Measurements from ENCODE around the gene SKAP1. TPM values are rescaled to one million over a fixed set of nuclear protein-coding genes. Genes with fewer than 3 reads are reported as not detected.

SKAP1 gene
- total RNA-seq, 1 experiment from 2014 or later, result not detected

DNA sequence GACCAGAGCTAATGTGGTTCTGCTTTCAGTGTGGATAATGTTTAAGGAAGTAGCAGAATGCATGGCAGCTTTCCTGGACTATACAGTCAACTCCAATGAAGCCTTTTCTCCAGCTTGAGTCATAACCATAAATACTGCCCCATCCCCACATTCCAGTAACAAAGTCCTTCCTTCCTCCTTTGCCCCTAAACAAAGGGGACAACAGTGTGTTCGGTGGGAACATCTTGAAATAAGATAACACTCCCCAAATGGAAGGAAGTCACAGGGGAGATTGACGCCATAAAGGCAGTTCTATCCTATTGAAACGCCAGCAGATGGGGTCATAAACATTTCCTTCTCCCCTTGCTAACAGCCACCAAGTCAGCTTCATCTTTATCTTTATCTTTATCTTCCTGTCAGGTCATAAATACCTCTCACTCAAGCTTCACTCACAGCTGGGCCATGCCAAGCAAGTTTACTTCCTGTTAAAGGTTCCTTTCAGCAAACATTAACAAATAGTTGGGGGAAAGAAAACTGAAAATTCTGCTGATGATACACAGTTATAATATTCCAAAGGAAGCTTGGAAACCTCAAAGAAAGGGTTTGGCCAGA, 185.8 kb downstream of the SKAP1 start:
- Histone ChIP-seq H3K36me3 (replicated peaks; ENCODE audit: control insufficient read depth, insufficient read depth, low read length) (no peaks in the 10 kb centered on the region), H3K4me3 (ENCODE audit: insufficient read depth, low read depth, low read length) (no peak overlapping the region), H3K27me3 (ENCODE audit: control insufficient read depth, insufficient read depth, low read length) (no peaks in the 10 kb centered on the region)
- DNase-seq, result no peak

DNA sequence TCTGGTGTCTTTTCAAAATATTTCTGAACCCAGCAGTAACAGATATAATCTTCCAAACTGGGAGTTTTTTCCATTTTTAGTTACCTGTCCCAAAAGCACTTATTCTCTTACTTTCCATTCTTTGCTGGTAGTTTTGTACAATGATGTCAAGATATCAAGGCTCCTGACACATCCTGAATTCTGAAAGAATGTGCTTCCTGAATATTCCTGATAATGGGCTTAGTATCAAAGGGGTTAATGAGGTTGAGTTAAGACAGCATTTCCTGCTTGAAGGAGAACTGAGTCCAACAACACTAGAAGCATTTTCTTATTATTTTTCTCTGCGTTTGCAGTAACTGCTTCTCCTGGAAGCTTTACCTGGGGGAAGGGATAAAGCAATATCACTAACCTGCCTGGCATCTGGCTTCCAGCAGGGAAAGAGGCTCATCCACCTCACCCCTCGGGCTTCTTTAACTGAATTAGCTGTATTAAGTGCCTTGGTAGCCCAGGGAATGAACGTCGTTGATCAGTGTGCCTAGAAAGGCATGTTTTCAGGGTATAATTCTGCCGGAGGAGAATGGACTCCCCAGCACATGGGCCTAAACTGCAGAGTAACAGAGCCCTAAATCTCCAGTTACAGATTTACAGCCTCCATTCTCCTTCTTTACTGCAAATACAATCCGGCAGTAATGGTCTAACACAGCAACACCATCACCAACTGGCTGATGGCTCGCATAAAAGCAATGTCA, 188.1 kb downstream of the SKAP1 start:
- H3K27me3 ChIP-seq (ENCODE audit: control insufficient read depth, insufficient read depth, low read length), result no peaks in the 10 kb centered on the region
- DNase-seq, result no peak
- no peak overlapping the region for H3K4me3 ChIP-seq (ENCODE audit: insufficient read depth, low read depth, low read length)
- H3K36me3 ChIP-seq (replicated peaks; ENCODE audit: control insufficient read depth, insufficient read depth, low read length), result no peaks in the 10 kb centered on the region

DNA sequence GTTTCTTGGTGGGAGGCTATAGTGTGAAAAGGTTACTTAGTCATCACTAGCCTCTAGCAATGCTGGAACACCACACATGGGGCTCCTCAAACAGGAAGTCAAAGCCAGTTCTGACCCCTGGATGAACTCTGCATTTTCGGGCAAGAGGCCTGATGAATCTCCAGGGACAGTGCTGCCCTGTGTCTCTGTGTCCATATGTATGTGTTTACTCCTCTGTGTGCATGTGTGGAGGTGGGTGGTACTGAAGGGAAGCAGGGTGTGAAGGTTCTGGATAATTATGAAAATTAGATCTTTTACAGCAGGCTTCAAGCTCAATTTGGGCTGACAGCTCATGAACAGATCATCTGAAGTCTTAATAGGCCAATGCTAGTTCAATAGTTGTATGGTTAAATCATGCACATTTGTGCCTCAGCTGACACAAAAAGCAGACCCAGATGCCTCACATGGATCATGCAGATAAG, 188.9 kb downstream of the SKAP1 start:
- DNase-seq, result no peak
- H3K27me3 ChIP-seq (ENCODE audit: control insufficient read depth, insufficient read depth, low read length), result no peaks in the 10 kb centered on the region
- H3K4me3 ChIP-seq (ENCODE audit: insufficient read depth, low read depth, low read length), result no peak overlapping the region
- no peaks in the 10 kb centered on the region for H3K36me3 ChIP-seq (replicated peaks; ENCODE audit: control insufficient read depth, insufficient read depth, low read length)

DNA sequence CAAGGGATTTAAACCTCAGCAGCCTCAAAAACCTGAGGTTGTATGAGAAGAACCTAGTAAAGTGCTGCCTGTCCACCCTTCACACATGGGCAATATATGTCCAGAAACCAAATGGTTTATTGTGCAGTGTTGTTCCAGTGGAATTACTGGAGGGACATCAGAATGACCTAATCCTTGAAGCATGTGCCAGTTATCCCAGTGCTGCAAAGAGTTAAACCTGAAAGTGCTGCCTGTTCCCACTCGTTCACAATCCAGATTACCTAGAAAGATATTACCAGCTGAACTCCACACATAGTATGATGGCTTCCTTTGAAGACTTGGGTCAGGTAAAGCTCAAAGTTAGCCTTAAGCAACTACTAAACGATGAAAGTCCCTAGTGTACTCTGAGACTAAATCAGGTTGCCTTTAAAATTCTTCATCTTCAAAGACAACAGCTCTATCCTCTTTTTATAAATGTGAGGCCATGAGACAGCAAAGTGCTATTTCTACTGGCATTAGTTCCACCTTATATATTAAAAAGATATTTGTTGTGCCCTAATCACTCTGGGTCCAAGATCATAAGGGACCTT, 189.4 kb downstream of the SKAP1 start:
- H3K27me3 ChIP-seq (ENCODE audit: control insufficient read depth, insufficient read depth, low read length), result no peaks in the 10 kb centered on the region
- no peaks in the 10 kb centered on the region for H3K36me3 ChIP-seq (replicated peaks; ENCODE audit: control insufficient read depth, insufficient read depth, low read length)
- DNase-seq, result no peak
- no peak overlapping the region for H3K4me3 ChIP-seq (ENCODE audit: insufficient read depth, low read depth, low read length)

DNA sequence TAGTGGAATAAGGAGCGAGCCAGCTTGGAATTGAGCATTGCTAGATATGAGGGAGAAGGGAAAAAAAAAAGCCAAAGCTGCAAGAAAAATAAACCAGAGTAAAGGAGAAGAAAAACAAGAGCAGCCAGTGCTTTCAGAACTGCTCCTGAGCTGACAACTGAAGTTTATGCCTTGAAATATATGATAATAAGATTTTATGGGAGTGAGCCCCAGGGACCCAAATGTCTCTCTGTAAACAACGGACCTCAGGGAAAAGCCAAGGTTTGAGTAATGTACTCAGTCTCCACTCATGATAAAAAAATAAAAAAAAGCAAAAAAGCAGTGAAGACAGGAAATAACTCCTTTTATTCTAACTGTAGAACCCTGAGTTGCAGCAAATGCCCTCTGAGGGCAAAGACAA, 189.9 kb downstream of the SKAP1 start:
- Histone ChIP-seq H3K36me3 (replicated peaks; ENCODE audit: control insufficient read depth, insufficient read depth, low read length) (no peaks in the 10 kb centered on the region), H3K4me3 (ENCODE audit: insufficient read depth, low read depth, low read length) (no peak overlapping the region), H3K27me3 (ENCODE audit: control insufficient read depth, insufficient read depth, low read length) (no peaks in the 10 kb centered on the region)
- DNase-seq, result no peak

DNA sequence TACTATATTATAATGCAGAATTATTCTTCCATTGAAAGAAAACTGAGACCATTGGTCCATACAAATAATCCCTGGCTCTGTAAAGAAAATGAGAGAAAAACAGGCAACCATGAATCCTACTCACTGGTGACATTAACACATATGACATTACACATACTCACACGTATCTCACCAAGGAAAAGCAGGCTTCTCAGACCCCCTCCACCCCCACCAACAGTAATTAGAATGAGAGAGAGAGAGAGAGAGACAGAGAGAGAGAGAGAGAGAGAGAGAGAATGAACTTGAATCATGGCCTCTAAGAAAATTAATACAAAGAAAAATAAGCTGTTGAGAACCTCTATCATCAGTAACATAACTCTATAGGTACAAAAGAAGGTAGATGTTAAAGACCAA, 190.4 kb downstream of the SKAP1 start:
- H3K4me3 ChIP-seq (ENCODE audit: insufficient read depth, low read depth, low read length), result no peak overlapping the region
- no peak for DNase-seq
- H3K36me3 ChIP-seq (replicated peaks; ENCODE audit: control insufficient read depth, insufficient read depth, low read length), result no peaks in the 10 kb centered on the region
- H3K27me3 ChIP-seq (ENCODE audit: control insufficient read depth, insufficient read depth, low read length), result no peaks in the 10 kb centered on the region

DNA sequence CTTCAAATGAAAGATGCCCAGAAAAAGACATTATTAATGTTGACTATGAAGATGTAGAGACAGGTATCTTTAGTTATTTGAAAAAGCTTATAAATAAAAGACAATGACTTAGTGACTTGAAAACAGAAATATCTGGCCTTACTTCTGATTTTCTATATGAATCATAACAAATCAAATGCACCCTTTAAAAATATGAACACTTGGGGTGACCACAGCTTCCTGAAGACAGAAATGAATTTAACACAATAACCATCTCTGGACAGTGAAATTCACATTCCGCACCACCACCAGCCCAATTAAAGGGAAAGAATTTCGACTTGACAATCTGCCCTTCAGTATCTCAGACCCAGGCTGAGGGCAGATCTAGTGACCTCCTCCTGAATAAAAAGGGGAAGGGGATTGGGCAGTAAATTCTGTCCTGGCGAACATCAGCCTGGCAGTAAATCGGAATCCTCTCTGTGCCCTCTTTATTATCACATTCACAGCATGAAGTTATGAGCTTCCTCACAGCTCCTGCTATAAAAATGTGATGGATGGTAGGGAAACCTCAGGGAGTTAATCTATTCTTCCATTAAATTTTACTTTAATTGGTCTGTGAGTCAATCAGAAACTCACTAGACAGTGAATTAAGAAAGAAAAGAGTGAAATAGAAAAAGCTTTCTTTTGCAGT, 190.9 kb downstream of the SKAP1 start:
- no peak for DNase-seq
- Histone ChIP-seq H3K27me3 (ENCODE audit: control insufficient read depth, insufficient read depth, low read length) (no peaks in the 10 kb centered on the region), H3K36me3 (replicated peaks; ENCODE audit: control insufficient read depth, insufficient read depth, low read length) (no peaks in the 10 kb centered on the region), H3K4me3 (ENCODE audit: insufficient read depth, low read depth, low read length) (no peak overlapping the region)

DNA sequence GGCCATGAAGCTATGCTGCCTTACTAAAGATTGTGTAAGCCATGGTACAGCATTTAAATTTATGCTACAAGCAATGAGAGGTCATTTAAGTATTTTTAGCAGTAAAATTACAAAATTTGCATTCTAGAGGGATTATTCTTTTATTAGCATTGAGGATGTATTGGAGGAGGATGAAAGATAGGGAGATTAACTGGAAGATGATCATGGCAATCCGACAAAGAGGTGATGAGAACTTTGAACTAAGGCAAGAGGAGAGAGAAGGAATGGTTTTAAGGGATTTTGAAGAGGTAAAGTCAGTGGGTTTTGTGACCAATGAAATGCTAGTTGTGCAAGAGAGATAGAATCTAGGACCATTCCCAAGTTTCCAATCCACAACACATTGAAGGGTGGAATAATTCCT, 192.6 kb downstream of the SKAP1 start:
- no peaks in the 10 kb centered on the region for H3K36me3 ChIP-seq (replicated peaks; ENCODE audit: control insufficient read depth, insufficient read depth, low read length)
- no peaks in the 10 kb centered on the region for H3K27me3 ChIP-seq (ENCODE audit: control insufficient read depth, insufficient read depth, low read length)
- H3K4me3 ChIP-seq (ENCODE audit: insufficient read depth, low read depth, low read length), result no peak overlapping the region
- no peak for DNase-seq

DNA sequence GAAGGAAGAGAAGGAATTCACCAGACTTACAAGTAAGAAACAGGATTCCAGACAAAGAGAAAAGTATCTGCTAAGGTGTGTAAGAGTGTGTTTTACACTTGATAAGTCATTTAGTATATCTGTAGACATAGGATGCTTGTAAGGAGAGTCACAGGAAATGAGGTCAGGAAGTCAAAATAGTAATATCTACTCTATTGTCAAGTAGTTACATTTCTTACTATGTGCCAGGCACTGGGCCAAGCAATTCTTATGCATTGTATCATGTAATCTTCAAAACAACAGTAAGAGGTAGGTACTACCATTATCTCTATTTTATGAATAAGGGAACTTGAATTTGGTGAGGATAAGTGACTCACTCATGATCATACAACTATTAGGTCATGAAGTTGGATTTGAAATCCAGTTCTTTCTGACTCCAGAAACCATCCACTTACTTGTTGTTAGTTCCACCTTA, 193.3 kb downstream of the SKAP1 start:
- H3K36me3 ChIP-seq (replicated peaks; ENCODE audit: control insufficient read depth, insufficient read depth, low read length), result no peaks in the 10 kb centered on the region
- no peaks in the 10 kb centered on the region for H3K27me3 ChIP-seq (ENCODE audit: control insufficient read depth, insufficient read depth, low read length)
- no peak overlapping the region for H3K4me3 ChIP-seq (ENCODE audit: insufficient read depth, low read depth, low read length)
- no peak for DNase-seq

DNA sequence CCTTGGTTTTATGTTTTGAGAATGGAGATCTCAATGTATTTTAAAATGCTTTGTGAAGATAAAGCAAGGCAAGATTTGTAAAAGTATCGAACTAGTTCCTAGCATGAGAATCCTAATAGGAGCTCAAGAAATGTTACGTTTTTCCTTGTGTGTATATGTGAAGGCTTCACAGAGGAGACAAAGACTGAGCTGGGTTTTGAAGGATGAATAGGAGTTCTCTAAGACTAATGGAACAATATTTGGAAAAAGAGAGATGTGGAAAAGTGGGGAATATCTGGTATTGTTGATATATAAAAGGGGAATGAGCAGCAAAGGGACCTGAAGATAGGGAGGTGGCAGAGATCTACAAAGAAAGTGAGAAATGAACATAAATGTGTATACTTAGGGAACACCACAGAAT, 195.1 kb downstream of the SKAP1 start:
- no peaks in the 10 kb centered on the region for H3K36me3 ChIP-seq (replicated peaks; ENCODE audit: control insufficient read depth, insufficient read depth, low read length)
- H3K4me3 ChIP-seq (ENCODE audit: insufficient read depth, low read depth, low read length), result no peak overlapping the region
- H3K27me3 ChIP-seq (ENCODE audit: control insufficient read depth, insufficient read depth, low read length), result no peaks in the 10 kb centered on the region
- DNase-seq, result no peak

DNA sequence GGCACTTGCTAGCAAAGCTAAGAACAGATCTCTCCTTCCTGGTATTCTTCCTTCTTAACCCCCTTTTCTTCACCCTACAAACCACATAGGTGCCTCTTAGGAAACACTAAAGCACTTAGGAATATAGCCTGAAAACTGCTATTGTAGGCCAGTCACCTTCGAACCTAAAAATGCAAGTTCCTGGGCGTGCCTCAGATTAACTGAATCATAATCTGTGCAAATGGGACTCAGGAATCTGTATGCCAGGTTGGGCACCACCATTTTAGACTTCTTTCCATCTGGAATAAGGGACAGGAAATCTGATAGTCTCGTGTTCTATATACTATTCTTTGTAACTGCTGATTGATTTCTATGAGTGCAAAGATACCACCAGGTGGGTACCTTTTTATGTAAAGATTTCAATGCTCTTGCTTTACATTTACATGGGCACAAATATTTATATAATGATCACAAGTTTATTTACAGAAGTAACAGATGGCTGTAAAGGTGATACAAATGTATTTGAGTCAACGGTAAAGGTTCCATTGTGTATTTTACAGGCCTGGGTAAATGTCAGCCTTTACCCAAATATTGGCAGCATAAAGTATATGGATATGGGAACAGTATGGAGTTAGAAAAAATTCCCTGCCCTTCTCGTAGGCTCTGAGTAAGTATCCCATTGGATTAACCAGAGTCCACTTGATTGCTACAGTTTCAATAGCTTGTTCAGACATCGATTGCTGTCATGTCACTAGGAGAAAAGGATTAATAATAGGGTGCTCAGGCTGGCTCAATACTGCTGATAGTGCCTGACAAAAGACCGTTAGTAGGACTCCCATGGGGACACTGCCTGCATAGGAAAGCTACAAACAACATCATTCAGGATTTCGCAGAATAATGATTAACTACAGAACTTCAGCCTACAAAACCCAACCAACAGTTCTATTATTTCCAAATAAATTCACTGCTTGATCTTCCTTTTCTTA, 197.7 kb downstream of the SKAP1 start:
- no peak overlapping the region for H3K4me3 ChIP-seq (ENCODE audit: insufficient read depth, low read depth, low read length)
- H3K36me3 ChIP-seq (replicated peaks; ENCODE audit: control insufficient read depth, insufficient read depth, low read length), result no peaks in the 10 kb centered on the region
- H3K27me3 ChIP-seq (ENCODE audit: control insufficient read depth, insufficient read depth, low read length), result no peaks in the 10 kb centered on the region
- no peak for DNase-seq

DNA sequence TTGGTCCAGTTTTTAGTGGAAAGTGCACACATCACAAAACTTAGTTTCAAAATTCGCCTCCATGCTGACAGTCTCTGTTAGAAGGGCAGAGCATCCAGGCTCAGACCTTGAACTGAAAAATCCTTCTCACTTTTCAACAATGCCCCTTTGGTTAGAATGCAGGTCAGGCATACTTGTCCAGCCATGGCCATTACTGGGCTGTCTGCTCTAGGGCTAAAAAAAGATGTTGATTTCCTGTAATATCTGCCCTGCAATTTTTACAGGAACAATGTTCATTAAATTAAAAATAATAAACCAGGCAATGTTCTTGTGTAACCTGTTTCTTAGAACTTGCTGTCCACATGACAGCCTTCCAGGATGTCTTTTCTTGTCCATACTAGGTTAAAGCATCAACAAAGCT, 200.1 kb downstream of the SKAP1 start:
- no peak overlapping the region for H3K4me3 ChIP-seq (ENCODE audit: insufficient read depth, low read depth, low read length)
- no peaks in the 10 kb centered on the region for H3K27me3 ChIP-seq (ENCODE audit: control insufficient read depth, insufficient read depth, low read length)
- no peak for DNase-seq
- no peaks in the 10 kb centered on the region for H3K36me3 ChIP-seq (replicated peaks; ENCODE audit: control insufficient read depth, insufficient read depth, low read length)

DNA sequence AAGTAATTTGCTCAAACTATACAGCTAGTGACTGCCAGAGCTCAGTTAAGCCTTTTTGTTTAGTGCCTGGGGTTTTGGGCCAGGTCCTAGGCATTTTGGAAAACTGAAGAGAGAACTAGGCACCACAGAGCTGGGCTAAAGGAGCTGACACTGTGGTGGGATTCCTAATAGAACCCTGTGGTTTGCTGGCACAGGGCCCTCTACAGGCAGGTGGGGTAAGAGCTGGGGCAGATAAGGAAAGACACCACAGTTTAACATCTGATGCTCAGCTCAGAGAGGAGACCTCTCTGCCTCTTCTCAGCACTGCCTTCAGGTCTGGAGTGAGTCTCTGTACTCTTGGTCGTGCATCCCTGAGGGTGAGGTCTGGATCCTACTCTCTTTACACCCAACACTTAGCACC, 201.3 kb downstream of the SKAP1 start:
- no peaks in the 10 kb centered on the region for H3K27me3 ChIP-seq (ENCODE audit: control insufficient read depth, insufficient read depth, low read length)
- H3K36me3 ChIP-seq (replicated peaks; ENCODE audit: control insufficient read depth, insufficient read depth, low read length), result no peaks in the 10 kb centered on the region
- DNase-seq, result peak; percentile 55
- no peak overlapping the region for H3K4me3 ChIP-seq (ENCODE audit: insufficient read depth, low read depth, low read length)
